Astrocyte of the cerebellum (primary cell): ENCODE data around the gene PAM16.

Experiments used
- DNase-seq: peaks from one replicate; pipeline ENCODE4 v3.0.0-alpha.2; 2011; ENCODE audit warnings: low read depth
- H3K4me3 ChIP-seq: 2 replicates; pipeline ENCODE4 v1.5.1; 2011; ENCODE audit warnings: mild to moderate bottlenecking, low read depth, low read length, moderate library complexity
- in situ Hi-C: cut with HindIII; loops from 2 replicates; pipeline ENCODE4 v1.10.0; 2017; ENCODE audit warnings: low sequenced_read_pairs
- TF ChIP-seq, protein P1 (sequence below): IDR thresholded peaks from 2 replicates; pipeline ENCODE4 v1.5.1; 2012; ENCODE audit warnings: low read length, low read depth, moderate library complexity, mild to moderate bottlenecking; ENCODE audit errors: missing control alignments

PAM16 gene

DNA sequence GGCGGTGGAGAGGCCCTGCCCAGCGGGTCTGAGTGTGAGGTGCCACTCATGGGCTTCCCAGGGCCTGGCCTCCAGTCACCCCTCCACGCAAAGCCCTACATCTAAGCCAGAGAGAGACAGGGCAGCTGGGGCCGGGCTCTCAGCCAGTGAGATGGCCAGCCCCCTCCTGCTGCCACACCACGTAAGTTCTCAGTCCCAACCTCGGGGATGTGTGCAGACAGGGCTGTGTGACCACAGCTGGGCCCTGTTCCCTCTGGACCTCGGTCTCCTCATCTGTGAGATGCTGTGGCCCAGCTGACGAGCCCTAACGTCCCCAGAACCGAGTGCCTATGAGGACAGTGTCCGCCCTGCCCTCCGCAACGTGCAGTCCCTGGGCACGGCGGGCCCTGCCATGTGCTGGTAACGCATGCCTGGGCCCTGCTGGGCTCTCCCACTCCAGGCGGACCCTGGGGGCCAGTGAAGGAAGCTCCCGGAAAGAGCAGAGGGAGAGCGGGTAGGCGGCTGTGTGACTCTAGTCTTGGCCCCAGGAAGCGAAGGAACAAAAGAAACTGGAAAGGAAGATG is 31.8 kb upstream of the PAM16 start:
- TF ChIP-seq, protein P1, sequence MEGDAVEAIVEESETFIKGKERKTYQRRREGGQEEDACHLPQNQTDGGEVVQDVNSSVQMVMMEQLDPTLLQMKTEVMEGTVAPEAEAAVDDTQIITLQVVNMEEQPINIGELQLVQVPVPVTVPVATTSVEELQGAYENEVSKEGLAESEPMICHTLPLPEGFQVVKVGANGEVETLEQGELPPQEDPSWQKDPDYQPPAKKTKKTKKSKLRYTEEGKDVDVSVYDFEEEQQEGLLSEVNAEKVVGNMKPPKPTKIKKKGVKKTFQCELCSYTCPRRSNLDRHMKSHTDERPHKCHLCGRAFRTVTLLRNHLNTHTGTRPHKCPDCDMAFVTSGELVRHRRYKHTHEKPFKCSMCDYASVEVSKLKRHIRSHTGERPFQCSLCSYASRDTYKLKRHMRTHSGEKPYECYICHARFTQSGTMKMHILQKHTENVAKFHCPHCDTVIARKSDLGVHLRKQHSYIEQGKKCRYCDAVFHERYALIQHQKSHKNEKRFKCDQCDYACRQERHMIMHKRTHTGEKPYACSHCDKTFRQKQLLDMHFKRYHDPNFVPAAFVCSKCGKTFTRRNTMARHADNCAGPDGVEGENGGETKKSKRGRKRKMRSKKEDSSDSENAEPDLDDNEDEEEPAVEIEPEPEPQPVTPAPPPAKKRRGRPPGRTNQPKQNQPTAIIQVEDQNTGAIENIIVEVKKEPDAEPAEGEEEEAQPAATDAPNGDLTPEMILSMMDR = no peak
- in situ Hi-C loops = no loop called here
- no peak for DNase-seq
- H3K4me3 ChIP-seq = no peak overlapping the region

DNA sequence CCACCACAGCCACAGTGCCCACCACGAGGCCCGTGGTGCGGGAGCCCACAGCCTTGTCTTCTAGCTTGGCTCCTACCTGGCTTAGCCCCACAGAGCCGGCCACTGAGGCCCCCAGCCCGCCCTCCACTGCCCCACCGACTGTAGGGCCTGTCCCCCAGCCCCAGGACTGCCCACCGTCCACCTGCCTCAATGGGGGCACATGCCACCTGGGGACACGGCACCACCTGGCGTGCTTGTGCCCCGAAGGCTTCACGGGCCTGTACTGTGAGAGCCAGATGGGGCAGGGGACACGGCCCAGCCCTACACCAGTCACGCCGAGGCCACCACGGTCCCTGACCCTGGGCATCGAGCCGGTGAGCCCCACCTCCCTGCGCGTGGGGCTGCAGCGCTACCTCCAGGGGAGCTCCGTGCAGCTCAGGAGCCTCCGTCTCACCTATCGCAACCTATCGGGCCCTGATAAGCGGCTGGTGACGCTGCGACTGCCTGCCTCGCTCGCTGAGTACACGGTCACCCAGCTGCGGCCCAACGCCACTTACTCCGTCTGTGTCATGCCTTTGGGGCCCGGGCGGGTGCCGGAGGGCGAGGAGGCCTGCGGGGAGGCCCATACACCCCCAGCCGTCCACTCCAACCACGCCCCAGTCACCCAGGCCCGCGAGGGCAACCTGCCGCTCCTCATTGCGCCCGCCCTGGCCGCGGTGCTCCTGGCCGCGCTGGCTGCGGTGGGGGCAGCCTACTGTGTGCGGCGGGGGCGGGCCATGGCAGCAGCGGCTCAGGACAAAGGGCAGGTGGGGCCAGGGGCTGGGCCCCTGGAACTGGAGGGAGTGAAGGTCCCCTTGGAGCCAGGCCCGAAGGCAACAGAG is 31.0 kb upstream of the PAM16 start:
- H3K4me3 ChIP-seq = no peak overlapping the region
- no peak for DNase-seq

DNA sequence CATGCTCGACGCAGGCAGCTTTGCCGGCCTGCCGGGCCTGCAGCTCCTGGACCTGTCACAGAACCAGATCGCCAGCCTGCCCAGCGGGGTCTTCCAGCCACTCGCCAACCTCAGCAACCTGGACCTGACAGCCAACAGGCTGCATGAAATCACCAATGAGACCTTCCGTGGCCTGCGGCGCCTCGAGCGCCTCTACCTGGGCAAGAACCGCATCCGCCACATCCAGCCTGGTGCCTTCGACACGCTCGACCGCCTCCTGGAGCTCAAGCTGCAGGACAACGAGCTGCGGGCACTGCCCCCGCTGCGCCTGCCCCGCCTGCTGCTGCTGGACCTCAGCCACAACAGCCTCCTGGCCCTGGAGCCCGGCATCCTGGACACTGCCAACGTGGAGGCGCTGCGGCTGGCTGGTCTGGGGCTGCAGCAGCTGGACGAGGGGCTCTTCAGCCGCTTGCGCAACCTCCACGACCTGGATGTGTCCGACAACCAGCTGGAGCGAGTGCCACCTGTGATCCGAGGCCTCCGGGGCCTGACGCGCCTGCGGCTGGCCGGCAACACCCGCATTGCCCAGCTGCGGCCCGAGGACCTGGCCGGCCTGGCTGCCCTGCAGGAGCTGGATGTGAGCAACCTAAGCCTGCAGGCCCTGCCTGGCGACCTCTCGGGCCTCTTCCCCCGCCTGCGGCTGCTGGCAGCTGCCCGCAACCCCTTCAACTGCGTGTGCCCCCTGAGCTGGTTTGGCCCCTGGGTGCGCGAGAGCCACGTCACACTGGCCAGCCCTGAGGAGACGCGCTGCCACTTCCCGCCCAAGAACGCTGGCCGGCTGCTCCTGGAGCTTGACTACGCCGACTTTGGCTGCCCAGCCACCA is 30.2 kb upstream of the PAM16 start:
- DNase-seq = no peak
- no peak overlapping the region for H3K4me3 ChIP-seq
- TF ChIP-seq, protein P1 = no peak
- in situ Hi-C loops = no loop called here

More for the DNA sequence above, 31.0 kb upstream of the PAM16 start:
- TF ChIP-seq, protein P1 = no peak
- in situ Hi-C loops = no loop called here

DNA sequence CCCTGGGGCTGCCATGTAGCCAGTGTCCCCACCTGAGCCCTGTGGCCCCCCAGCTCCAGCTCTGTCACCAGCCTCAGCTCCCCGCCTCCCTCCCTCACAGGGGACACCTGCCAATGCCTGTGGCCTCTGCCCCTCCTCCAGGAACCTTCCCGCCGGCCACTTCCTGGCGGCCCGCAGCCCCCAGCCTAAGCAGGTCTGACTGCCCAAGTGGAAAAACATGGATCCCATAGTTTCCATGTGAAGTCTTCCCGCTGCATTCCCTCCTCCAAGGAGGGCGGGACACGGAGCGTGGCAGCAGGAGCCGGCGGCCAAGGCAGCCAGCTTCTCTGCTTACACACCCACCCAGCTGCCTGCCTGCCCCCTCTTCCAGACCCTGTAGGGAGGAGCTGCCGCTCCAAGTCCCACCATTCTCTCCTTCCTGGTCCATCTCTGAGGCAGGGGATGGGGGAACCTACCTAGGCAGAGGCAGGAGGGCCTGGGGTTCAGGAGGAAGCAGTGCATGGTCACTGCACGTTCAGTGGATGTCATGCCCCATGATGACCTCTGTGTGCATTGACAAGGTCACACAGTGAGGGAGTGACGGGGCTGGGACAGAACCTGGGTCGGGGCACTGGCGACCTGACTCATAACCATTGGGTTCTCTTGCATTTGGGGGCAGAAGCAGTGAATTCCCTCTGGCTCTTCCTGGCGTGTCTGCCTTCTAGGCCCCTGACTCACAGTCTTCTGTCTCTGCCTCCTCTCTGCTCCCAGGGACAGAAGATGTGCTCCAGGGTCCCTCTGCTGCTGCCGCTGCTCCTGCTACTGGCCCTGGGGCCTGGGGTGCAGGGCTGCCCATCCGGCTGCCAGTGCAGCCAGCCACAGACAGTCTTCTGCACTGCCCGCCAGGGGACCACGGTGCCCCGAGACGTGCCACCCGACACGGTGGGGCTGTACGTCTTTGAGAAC is 29.3 kb upstream of the PAM16 start:
- DNase-seq = no peak
- in situ Hi-C loops = no loop called here
- TF ChIP-seq, protein P1 = no peak
- no peak overlapping the region for H3K4me3 ChIP-seq

DNA sequence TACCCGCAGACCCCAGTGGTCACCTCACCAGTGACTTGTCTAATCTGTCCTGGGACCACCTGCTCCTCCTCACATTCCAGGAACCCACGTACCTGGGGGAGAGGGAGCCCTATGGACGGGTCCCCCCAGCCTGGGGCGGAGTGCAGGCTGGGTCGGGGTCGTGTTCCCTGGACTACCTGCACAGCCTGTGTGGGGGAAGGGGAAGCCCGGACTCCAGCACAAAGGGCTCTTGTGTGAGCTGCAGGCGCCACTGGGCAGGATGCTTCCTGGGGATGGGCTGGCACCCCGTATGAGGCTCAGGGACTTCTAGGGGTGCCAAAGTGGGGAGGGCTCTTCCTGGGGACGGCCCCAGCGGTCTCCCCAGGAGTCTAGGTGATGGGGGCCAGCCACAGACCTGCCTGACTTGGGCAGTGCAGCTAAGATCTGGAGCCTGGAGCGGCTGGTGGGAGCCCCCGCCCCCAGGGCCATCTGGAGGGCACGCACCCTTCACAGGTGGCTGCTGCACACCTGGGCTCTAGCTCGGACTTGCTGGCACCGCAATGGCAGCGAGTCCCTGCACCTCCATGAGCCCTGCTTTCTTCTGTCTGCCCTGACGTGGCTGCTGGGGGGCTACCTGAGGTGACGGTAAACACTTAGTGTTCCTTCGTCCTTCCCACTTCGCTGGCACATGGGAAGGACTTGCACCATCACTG is 28.0 kb upstream of the PAM16 start:
- DNase-seq = no peak
- in situ Hi-C loops = no loop called here
- no peak overlapping the region for H3K4me3 ChIP-seq
- TF ChIP-seq, protein P1 = no peak
